Effector CD4-positive, alpha-beta T cell (primary cell): ENCODE results near the gene AMIGO1.

Experiments used
- DNase-seq: peaks from one replicate; pipeline ENCODE4 v3.0.0-alpha.2; 2020

AMIGO1 gene

GRCh38 chr1:109501644-109502363 is 7.7 kb downstream of the AMIGO1 start:
- DNase-seq: no peak

GRCh38 chr1:109500941-109501381 is 8.6 kb downstream of the AMIGO1 start:
- no peak for DNase-seq

- DNase-seq: peak; percentile 62
These were observed 9.6 kb downstream of the AMIGO1 start for GRCh38 chr1:109499661-109500536.

- DNase-seq: no peak
These were observed 10.4 kb downstream of the AMIGO1 start for GRCh38 chr1:109499081-109499480.

- DNase-seq: no peak
These were observed 11.2 kb downstream of the AMIGO1 start for GRCh38 chr1:109498161-109498801.

GRCh38 chr1:109497449-109498160 is 11.9 kb downstream of the AMIGO1 start:
- no peak for DNase-seq

- no peak for DNase-seq
These were observed 13.8 kb downstream of the AMIGO1 start for GRCh38 chr1:109495738-109496137.

- peak; percentile 87 for DNase-seq
These were observed 15.6 kb downstream of the AMIGO1 start, which contains the start of gene CYB561D1 for GRCh38 chr1:109493805-109494539. CYB561D1 (plus strand) TSS chr1:109494094; CDS start chr1:109494140, 46 bp downstream.

- DNase-seq: no peak
These were observed 16.3 kb downstream of the AMIGO1 start for GRCh38 chr1:109493227-109493626.

- no peak for DNase-seq
These were observed 16.7 kb downstream of the AMIGO1 start for GRCh38 chr1:109492779-109493178.

- no peak for DNase-seq
These were observed 18.2 kb downstream of the AMIGO1 start for GRCh38 chr1:109491372-109491771.

GRCh38 chr1:109490934-109491302 is 18.6 kb downstream of the AMIGO1 start:
- no peak for DNase-seq

GRCh38 chr1:109490029-109490933 is 19.2 kb downstream of the AMIGO1 start:
- peak; percentile 64 for DNase-seq

GRCh38 chr1:109488696-109489095 is 20.8 kb downstream of the AMIGO1 start:
- no peak for DNase-seq

- DNase-seq: no peak
These were observed 21.3 kb downstream of the AMIGO1 start for GRCh38 chr1:109488201-109488600.

- no peak for DNase-seq
These were observed 22.3 kb downstream of the AMIGO1 start for GRCh38 chr1:109487261-109487660.

GRCh38 chr1:109485001-109485400 is 24.5 kb downstream of the AMIGO1 start:
- DNase-seq: no peak

GRCh38 chr1:109484519-109484975 is 25.0 kb downstream of the AMIGO1 start:
- no peak for DNase-seq

- DNase-seq: peak; percentile 86
These were observed 25.6 kb downstream of the AMIGO1 start, which contains the start of gene ATXN7L2 for GRCh38 chr1:109483672-109484518. ATXN7L2 (plus strand) TSS chr1:109483905; CDS start chr1:109483954, 49 bp downstream.
